Measurements from ENCODE around the gene BOD1.
A peak's percentile ranks its signal among the peaks of the same experiment; 100 is the strongest.

The BOD1 gene

GRCh38 chr5:173640156-173640804 lies 23.8 kb upstream of the BOD1 start:
- no peak for DNase-seq (ENCODE audit: low read depth)

- no peak for DNase-seq (ENCODE audit: low read depth)
Observed at GRCh38 chr5:173638126-173639040, 21.9 kb upstream of the BOD1 start.

- DNase-seq (ENCODE audit: low read depth), result no peak
Observed at GRCh38 chr5:173637340-173637739, 20.9 kb upstream of the BOD1 start.

GRCh38 chr5:173634465-173634983 lies 18.1 kb upstream of the BOD1 start:
- DNase-seq (ENCODE audit: low read depth), result no peak

- no peak for DNase-seq (ENCODE audit: low read depth)
Observed at GRCh38 chr5:173633304-173633703, 16.9 kb upstream of the BOD1 start.

- DNase-seq (ENCODE audit: low read depth), result no peak
Observed at GRCh38 chr5:173631478-173631877, 15.0 kb upstream of the BOD1 start.

GRCh38 chr5:173630724-173631365 lies 14.4 kb upstream of the BOD1 start:
- no peak for DNase-seq (ENCODE audit: low read depth)

- no peak for DNase-seq (ENCODE audit: low read depth)
Observed at GRCh38 chr5:173629628-173630027, 13.2 kb upstream of the BOD1 start.

- no peak for DNase-seq (ENCODE audit: low read depth)
Observed at GRCh38 chr5:173628501-173628900, 12.1 kb upstream of the BOD1 start.

GRCh38 chr5:173627860-173628392 lies 11.5 kb upstream of the BOD1 start:
- DNase-seq (ENCODE audit: low read depth), result no peak

- DNase-seq (ENCODE audit: low read depth), result no peak
Observed at GRCh38 chr5:173627271-173627670, 10.8 kb upstream of the BOD1 start.

GRCh38 chr5:173626505-173626820 lies 10.0 kb upstream of the BOD1 start:
- DNase-seq (ENCODE audit: low read depth), result no peak

- peak; percentile 26 for DNase-seq (ENCODE audit: low read depth)
Observed at GRCh38 chr5:173625673-173626504, 9.4 kb upstream of the BOD1 start.

- no peak for DNase-seq (ENCODE audit: low read depth)
Observed at GRCh38 chr5:173625261-173625660, 8.8 kb upstream of the BOD1 start.

- no peak for DNase-seq (ENCODE audit: low read depth)
Observed at GRCh38 chr5:173624282-173624681, 7.8 kb upstream of the BOD1 start.

GRCh38 chr5:173623789-173624188 lies 7.3 kb upstream of the BOD1 start:
- no peak for DNase-seq (ENCODE audit: low read depth)

- no peak for DNase-seq (ENCODE audit: low read depth)
Observed at GRCh38 chr5:173623296-173623771, 6.9 kb upstream of the BOD1 start.

GRCh38 chr5:173622183-173623047 lies 6.0 kb upstream of the BOD1 start:
- peak; percentile 19 for DNase-seq (ENCODE audit: low read depth)

GRCh38 chr5:173620784-173621183 lies 4.3 kb upstream of the BOD1 start:
- no peak for DNase-seq (ENCODE audit: low read depth)

- DNase-seq (ENCODE audit: low read depth), result peak; percentile 48
Observed at GRCh38 chr5:173618927-173619519, 2.6 kb upstream of the BOD1 start.
